Kidney (tissue), 14 donors: ENCODE data around the gene PANX1. TPM values are rescaled to one million over a fixed set of nuclear protein-coding genes. Genes with fewer than 3 reads are reported as not detected.

ENCODE experiments used
- DNase-seq, 5 donors: peaks; one replicate each; pipeline ENCODE4 v3.0.0-alpha.2; 2013 to 2020
- FAIRE-seq: peaks from 2 replicates; lab custom pipeline; 2012; peaks lifted over from hg19 to GRCh38; lab: Jason Lieb, UNC
- H3K27ac ChIP-seq, 2 donors: one replicate each; pipeline ENCODE4 v1.7.0; 2013; ENCODE audit warnings: low read depth in 2 of 2, low read length in 2 of 2, inconsistent platforms in 1 of 2
- H3K27me3 ChIP-seq: one replicate; pipeline ENCODE4 v1.7.1; 2013; ENCODE audit warnings: low read length, inconsistent platforms; ENCODE audit not compliant: control insufficient read depth, insufficient read depth
- H3K36me3 ChIP-seq, 3 donors: one replicate each; pipeline versions ENCODE4 v1.7.0 to v1.7.1; 2013; ENCODE audit warnings: low read length in 3 of 3, control low read depth in 1 of 3, inconsistent platforms in 1 of 3; ENCODE audit not compliant: insufficient read depth in 3 of 3, control insufficient read depth in 2 of 3
- H3K4me1 ChIP-seq, 3 donors: one replicate each; pipeline versions ENCODE4 v1.7.0 to v1.7.1; 2013; ENCODE audit warnings: low read length in 3 of 3, inconsistent platforms in 1 of 3, low read depth in 1 of 3; ENCODE audit not compliant: control insufficient read depth in 2 of 3, insufficient read depth in 2 of 3
- H3K4me3 ChIP-seq, 3 donors: one replicate each; pipeline versions ENCODE4 v1.7.0 to v1.8.1; 2013; ENCODE audit warnings: low read length in 3 of 3, control low read depth in 1 of 3, inconsistent platforms in 1 of 3
- H3K9ac ChIP-seq, 3 donors: one replicate each; pipeline versions ENCODE4 v1.7.0 to v1.7.1; 2013; ENCODE audit warnings: low read length in 3 of 3, control low read depth in 1 of 3, inconsistent platforms in 1 of 3
- H3K9me3 ChIP-seq, 3 donors: one replicate each; pipeline versions ENCODE4 v1.7.0 to v1.7.1; 2013; ENCODE audit warnings: low read length in 3 of 3, control low read depth in 1 of 3, inconsistent platforms in 1 of 3; ENCODE audit not compliant: control insufficient read depth in 2 of 3, insufficient read depth in 1 of 3
- CTCF ChIP-seq: IDR thresholded peaks from 3 replicates; pipeline ENCODE4 v1.5.1; 2012; ENCODE audit warnings: mild to moderate bottlenecking, moderate library complexity, borderline replicate concordance; ENCODE audit not compliant: insufficient read depth; ENCODE audit errors: extremely low read depth
- intact Hi-C: fragments of 100-400 bp; cut with DNase I; formaldehyde crosslinking; loops from one replicate; pipeline ENCODE4 v1.11.1; 2022
- polyA plus RNA-seq: library from polyadenylated mRNA; stranded (reverse); fragments of 350-450 nt; fragmentation: Illumina TruSeq; extraction: RNeasy Lipid Tissue Mini Kit (QIAGEN cat#74804); gene quantifications from one replicate; pipeline ENCODE4 v1.2.3, GENCODE V29; 2014; ENCODE audit warnings: low read depth, low replicate concordance; ENCODE audit not compliant: insufficient read depth
- total RNA-seq: library from RNA; stranded (reverse); fragmentation: NEBNext Ultra II Directional; extraction: Animal tissue kit (Norgen Biotek cat#: 25700); gene quantifications from one replicate; pipeline ENCODE4 v1.2.1, GENCODE V29; 2021
- donor health status: control.
- donor health status: control.
- donor health status: control.
- donor health status: control.
- donor health status: control.
- donor health status: DM: yes; HTN: yes; CAD: no.
- donor health status: Normal renal cell carcinoma (clear cell type).

Gene PANX1
- total and polyA plus RNA-seq, 2 donors from 2014 or later: 5.3 to 13.9 TPM

- Histone ChIP-seq H3K27me3 (no peaks in the 10 kb centered on the region), H3K4me3 (no peak overlapping the region), H3K4me1 (peaks cover 0 to 13% (median 11%) of the 10 kb centered on the region in 3 donors), H3K9me3 (no peaks in the 10 kb centered on the region), H3K9ac (no peak overlapping the region), H3K36me3 (no peaks in the 10 kb centered on the region), H3K27ac (no peak overlapping the region)
- intact Hi-C loops: no loop called here
- FAIRE-seq: no peak
- DNase-seq: no peak
- TF ChIP-seq CTCF: no peak
Observed at GRCh38 chr11:94125407-94126115, 3.1 kb upstream of the PANX1 start.

GRCh38 chr11:94127638-94128037, 1.0 kb upstream of the PANX1 start:
- intact Hi-C loops: no loop called here
- no peaks in the 10 kb centered on the region for H3K27me3 ChIP-seq
- peaks cover 0 to 22% (median 14%) of the 10 kb centered on the region in 3 donors for H3K4me1 ChIP-seq
- DNase-seq (no peak), FAIRE-seq (no peak)
- no peaks in the 10 kb centered on the region for H3K9me3 ChIP-seq
- no peak overlapping the region for H3K27ac ChIP-seq
- H3K9ac ChIP-seq: peak overlapping the region in 2 of 3 donors; percentile 83 to 84
- H3K36me3 ChIP-seq: no peaks in the 10 kb centered on the region
- H3K4me3 ChIP-seq: peak overlapping the region; percentile 68 to 91 (median 86)
- TF ChIP-seq CTCF: no peak

- peak overlapping the region; percentile 93 to 97 for H3K27ac ChIP-seq
- H3K9ac ChIP-seq: peak overlapping the region; percentile 68 to 84 (median 83)
- H3K36me3 ChIP-seq: no peaks in the 10 kb centered on the region
- intact Hi-C loops: no loop called here
- H3K27me3 ChIP-seq: no peaks in the 10 kb centered on the region
- H3K9me3 ChIP-seq: no peaks in the 10 kb centered on the region
- peak in 2 of 5 donors; percentile 68 to 91 for DNase-seq
- peaks cover 0 to 22% (median 14%) of the 10 kb centered on the region in 3 donors for H3K4me1 ChIP-seq
- peak overlapping the region; percentile 68 to 91 (median 86) for H3K4me3 ChIP-seq
- no peak for FAIRE-seq
- no peak for TF ChIP-seq CTCF
Observed at GRCh38 chr11:94128291-94128745, 323 bp upstream of the PANX1 start.
